Measurements from ENCODE around the gene TMOD1. TPM values are rescaled to one million over a fixed set of nuclear protein-coding genes. Genes with fewer than 3 reads are reported as not detected.
A peak's percentile ranks its signal among the peaks of the same experiment; 100 is the strongest.

TMOD1 gene
- total and polyA plus RNA-seq, 10 of the 15 experiments (the other 5 are each of a cell fraction or from before 2014, with no cell fraction given) = 4.0 to 44.1 (median 15.4) TPM

DNA sequence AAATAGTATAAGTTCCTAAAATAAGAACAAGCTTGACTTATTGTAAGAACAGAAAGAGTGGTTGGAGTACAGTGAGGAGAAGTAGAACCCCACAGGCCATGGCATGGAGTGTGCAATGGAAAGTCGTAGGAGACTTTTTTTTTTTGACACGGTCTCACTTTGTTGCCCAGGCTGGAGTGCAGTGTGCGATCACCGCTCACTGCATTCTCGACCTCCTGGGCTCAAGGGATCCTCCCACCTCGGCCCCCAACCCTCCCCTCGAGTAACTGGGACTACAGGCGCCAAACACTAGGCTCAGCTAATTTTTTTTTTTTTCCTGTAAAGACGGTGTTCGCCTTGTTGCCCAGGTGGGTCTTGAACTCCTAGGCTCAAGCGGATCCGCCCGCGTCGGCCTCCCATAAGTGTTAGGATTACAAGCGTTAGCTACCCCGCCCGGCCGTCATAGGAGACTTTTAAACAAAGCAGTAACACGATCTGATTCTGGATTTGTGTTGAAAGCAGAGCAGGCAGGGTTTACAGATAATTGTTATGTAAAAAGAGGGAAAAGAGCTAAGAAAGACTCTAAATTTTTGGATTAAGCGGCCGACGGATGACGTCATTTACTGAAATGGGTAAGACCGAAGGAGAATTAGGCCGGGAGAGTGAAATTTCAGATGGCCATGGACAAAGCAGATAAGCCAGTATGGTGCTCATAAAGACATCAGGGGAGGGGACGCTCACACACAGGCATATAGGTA, 130.9 kb downstream of the TMOD1 start (continued):
- TF ChIP-seq, protein P1, sequence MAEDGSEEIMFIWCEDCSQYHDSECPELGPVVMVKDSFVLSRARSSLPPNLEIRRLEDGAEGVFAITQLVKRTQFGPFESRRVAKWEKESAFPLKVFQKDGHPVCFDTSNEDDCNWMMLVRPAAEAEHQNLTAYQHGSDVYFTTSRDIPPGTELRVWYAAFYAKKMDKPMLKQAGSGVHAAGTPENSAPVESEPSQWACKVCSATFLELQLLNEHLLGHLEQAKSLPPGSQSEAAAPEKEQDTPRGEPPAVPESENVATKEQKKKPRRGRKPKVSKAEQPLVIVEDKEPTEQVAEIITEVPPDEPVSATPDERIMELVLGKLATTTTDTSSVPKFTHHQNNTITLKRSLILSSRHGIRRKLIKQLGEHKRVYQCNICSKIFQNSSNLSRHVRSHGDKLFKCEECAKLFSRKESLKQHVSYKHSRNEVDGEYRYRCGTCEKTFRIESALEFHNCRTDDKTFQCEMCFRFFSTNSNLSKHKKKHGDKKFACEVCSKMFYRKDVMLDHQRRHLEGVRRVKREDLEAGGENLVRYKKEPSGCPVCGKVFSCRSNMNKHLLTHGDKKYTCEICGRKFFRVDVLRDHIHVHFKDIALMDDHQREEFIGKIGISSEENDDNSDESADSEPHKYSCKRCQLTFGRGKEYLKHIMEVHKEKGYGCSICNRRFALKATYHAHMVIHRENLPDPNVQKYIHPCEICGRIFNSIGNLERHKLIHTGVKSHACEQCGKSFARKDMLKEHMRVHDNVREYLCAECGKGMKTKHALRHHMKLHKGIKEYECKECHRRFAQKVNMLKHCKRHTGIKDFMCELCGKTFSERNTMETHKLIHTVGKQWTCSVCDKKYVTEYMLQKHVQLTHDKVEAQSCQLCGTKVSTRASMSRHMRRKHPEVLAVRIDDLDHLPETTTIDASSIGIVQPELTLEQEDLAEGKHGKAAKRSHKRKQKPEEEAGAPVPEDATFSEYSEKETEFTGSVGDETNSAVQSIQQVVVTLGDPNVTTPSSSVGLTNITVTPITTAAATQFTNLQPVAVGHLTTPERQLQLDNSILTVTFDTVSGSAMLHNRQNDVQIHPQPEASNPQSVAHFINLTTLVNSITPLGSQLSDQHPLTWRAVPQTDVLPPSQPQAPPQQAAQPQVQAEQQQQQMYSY (CRISPR knock-in tag; IDR thresholded peaks at IDR 0.05) = 0 out of 2 replicates have a peak, but pooled peaks have one; percentile 42
- TF ChIP-seq ZBTB4 (CRISPR knock-in tag; IDR thresholded peaks at IDR 0.05) (peak; percentile 54; the same call in 1 of the 2 replicates), YY1 (IDR thresholded peaks at IDR 0.05; ENCODE audit: low read depth, low read length) (no peak)
- TF ChIP-seq, protein P2, sequence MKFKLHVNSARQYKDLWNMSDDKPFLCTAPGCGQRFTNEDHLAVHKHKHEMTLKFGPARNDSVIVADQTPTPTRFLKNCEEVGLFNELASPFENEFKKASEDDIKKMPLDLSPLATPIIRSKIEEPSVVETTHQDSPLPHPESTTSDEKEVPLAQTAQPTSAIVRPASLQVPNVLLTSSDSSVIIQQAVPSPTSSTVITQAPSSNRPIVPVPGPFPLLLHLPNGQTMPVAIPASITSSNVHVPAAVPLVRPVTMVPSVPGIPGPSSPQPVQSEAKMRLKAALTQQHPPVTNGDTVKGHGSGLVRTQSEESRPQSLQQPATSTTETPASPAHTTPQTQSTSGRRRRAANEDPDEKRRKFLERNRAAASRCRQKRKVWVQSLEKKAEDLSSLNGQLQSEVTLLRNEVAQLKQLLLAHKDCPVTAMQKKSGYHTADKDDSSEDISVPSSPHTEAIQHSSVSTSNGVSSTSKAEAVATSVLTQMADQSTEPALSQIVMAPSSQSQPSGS (IDR thresholded peaks at IDR 0.05; ENCODE audit: low read length) = peak; percentile 86; the same call in 1 of the 2 replicates
